GM12878 (cell line): ENCODE data around the gene RBPMS2. TPM values are rescaled to one million over a fixed set of nuclear protein-coding genes. Genes with fewer than 3 reads are reported as not detected.

ENCODE experiments used
- ASH2L ChIP-seq: fragments of 300-600, 200-600 bp; sonication (generic); IDR thresholded peaks from 2 replicates; pipeline ENCODE4 v1.6.1; 2017; ENCODE audit warnings: low read depth, mild to moderate bottlenecking, borderline replicate concordance
- BCL11A ChIP-seq: IDR thresholded peaks from 2 replicates; pipeline ENCODE4 v1.6.1; 2011; ENCODE audit warnings: low read depth, low read length
- BCL3 ChIP-seq: IDR thresholded peaks from 2 replicates; pipeline ENCODE4 v1.6.1; 2011; ENCODE audit warnings: borderline replicate concordance, low read depth, mild to moderate bottlenecking, moderate library complexity, low read length; ENCODE audit not compliant: insufficient read depth, poor library complexity, severe bottlenecking
- BMI1 ChIP-seq: fragments of 450-650 bp; IDR thresholded peaks from 2 replicates; pipeline ENCODE4 v1.6.1; 2016; ENCODE audit warnings: mild to moderate bottlenecking, moderate library complexity, borderline replicate concordance
- CHD1 ChIP-seq: IDR thresholded peaks from 2 replicates; pipeline ENCODE4 v1.6.1; 2012; ENCODE audit warnings: low read depth, low read length, improper control_type of control experiment
- CHD2 ChIP-seq: IDR thresholded peaks from 2 replicates; pipeline ENCODE4 v1.6.1; 2011; ENCODE audit warnings: low read depth, low read length, improper control_type of control experiment, borderline replicate concordance
- CHD4 ChIP-seq: fragments of 200-600 bp; sonication (generic); IDR thresholded peaks from 2 replicates; pipeline ENCODE4 v1.6.1; 2016; ENCODE audit warnings: mild to moderate bottlenecking
- DPF2 ChIP-seq: fragments of 450-650 bp; IDR thresholded peaks from 2 replicates; pipeline ENCODE4 v1.6.1; 2017; ENCODE audit warnings: mild to moderate bottlenecking
- ELK1 ChIP-seq: IDR thresholded peaks from 2 replicates; pipeline ENCODE4 v1.6.1; 2012; ENCODE audit warnings: low read depth, low read length, improper control_type of control experiment
- EP300 ChIP-seq, 2 experiments: fragments of 150-350 bp in 1 of 2; IDR thresholded peaks; 2 replicates each; pipeline ENCODE4 v1.6.1; 2011 to 2012; ENCODE audit warnings: low read depth in 2 of 2, low read length in 2 of 2, borderline replicate concordance in 1 of 2, improper control_type of control experiment in 1 of 2, inconsistent platforms in 1 of 2; ENCODE audit not compliant: control insufficient read depth in 1 of 2
- GATAD2B ChIP-seq: fragments of 450-650 bp; conservative IDR thresholded peaks from 2 replicates; pipeline ENCODE4 v1.6.1; 2017; ENCODE audit warnings: low read depth, mild to moderate bottlenecking, moderate library complexity
- HDGF ChIP-seq: fragments of 450-650 bp; IDR thresholded peaks from 2 replicates; pipeline ENCODE4 v1.6.1; 2016; ENCODE audit warnings: antibody characterized with exemption
- IRF3 ChIP-seq: fragments of 450-650 bp; IDR thresholded peaks from 2 replicates; pipeline ENCODE4 v1.6.1; 2014; ENCODE audit warnings: mild to moderate bottlenecking
- LARP7 ChIP-seq: fragments of 450-650 bp; IDR thresholded peaks from 2 replicates; pipeline ENCODE4 v1.6.1; 2017; ENCODE audit warnings: mild to moderate bottlenecking
- MYC ChIP-seq: IDR thresholded peaks from 2 replicates; pipeline ENCODE4 v1.6.1; 2011; ENCODE audit warnings: mild to moderate bottlenecking, low read length, moderate library complexity, inconsistent platforms; ENCODE audit not compliant: insufficient read depth, insufficient replicate concordance, insufficient read length, severe bottlenecking
- NRF1 ChIP-seq: conservative IDR thresholded peaks from 2 replicates; pipeline ENCODE4 v1.6.1; 2011; ENCODE audit warnings: mild to moderate bottlenecking, low read depth, low read length, improper control_type of control experiment
- POU2F2 ChIP-seq: IDR thresholded peaks from 3 replicates; pipeline ENCODE4 v1.6.1; 2011; ENCODE audit warnings: low read depth, mild to moderate bottlenecking, low read length, borderline replicate concordance
- SMAD5 ChIP-seq: IDR thresholded peaks from 2 replicates; pipeline ENCODE4 v1.6.1; 2016; ENCODE audit warnings: antibody characterized with exemption, low read depth
- SMARCA5 ChIP-seq: fragments of 450-650 bp; IDR thresholded peaks from 2 replicates; pipeline ENCODE4 v1.6.1; 2017; ENCODE audit warnings: mild to moderate bottlenecking
- SREBF1 ChIP-seq: IDR thresholded peaks from 2 replicates; pipeline ENCODE4 v1.6.1; 2012; ENCODE audit warnings: mild to moderate bottlenecking, low read length
- SUZ12 ChIP-seq: fragments of 200-600 bp; sonication (generic); IDR thresholded peaks from one replicate; pipeline ENCODE4 v1.6.1; 2018; ENCODE audit warnings: antibody characterized with exemption, mild to moderate bottlenecking; ENCODE audit not compliant: unreplicated experiment
- TCF7 ChIP-seq: IDR thresholded peaks from 2 replicates; pipeline ENCODE4 v1.6.1; 2014; ENCODE audit warnings: antibody characterized with exemption, borderline replicate concordance
- YBX1 ChIP-seq: fragments of 450-650 bp; IDR thresholded peaks from 2 replicates; pipeline ENCODE4 v1.6.1; 2016; ENCODE audit warnings: antibody characterized with exemption
- ZNF24 ChIP-seq: fragments of 450-650 bp; IDR thresholded peaks from 2 replicates; pipeline ENCODE4 v1.6.1; 2017; ENCODE audit warnings: antibody characterized with exemption, mild to moderate bottlenecking
- ZNF274 ChIP-seq: IDR thresholded peaks from one replicate; pipeline ENCODE4 v1.8.0; 2011; ENCODE audit not compliant: insufficient read length, insufficient read depth
- polyA plus RNA-seq, 11 experiments: library from polyadenylated mRNA; depleted of rRNA in 4 of 11; unstranded in 6 of 11; stranded (reverse) in 5 of 11; fragments of >200 nt; fragmentation: Nextera tagmentation in 4 of 11; fragmentation: Illumina TruSeq in 1 of 11; extraction: Ambion mirVana in 4 of 11; extraction: Trizol in 1 of 11; gene quantifications; 1 replicate in 1 of 11; 2 replicates in 10 of 11; pipeline versions ENCODE4 v1.2.1 to v1.2.3, GENCODE V29; 2011 to 2016; ENCODE audit warnings: inconsistent platforms in 2 of 11, missing spikeins in 2 of 11, low read depth in 1 of 11
- total RNA-seq, 4 experiments: library from RNA; depleted of rRNA in 3 of 4; stranded (reverse); fragments of >200 nt in 3 of 4; fragmentation: Illumina TruSeq in 1 of 4; extraction: Trizol in 1 of 4; gene quantifications; 2 replicates each; pipeline versions ENCODE4 v1.2.1 to v1.2.3, GENCODE V29; 2013 to 2021
- TF ChIP-seq, protein P1 (sequence below): fragments of 450-650 bp; IDR thresholded peaks from 2 replicates; pipeline ENCODE4 v1.6.1; 2016; ENCODE audit warnings: mild to moderate bottlenecking

Gene RBPMS2
- total and polyA plus RNA-seq, 10 of the 15 experiments (the other 5 are each of a cell fraction or from before 2014, with no cell fraction given), result 0.06 to 0.31 (median 0.19) TPM; not detected in 3

DNA sequence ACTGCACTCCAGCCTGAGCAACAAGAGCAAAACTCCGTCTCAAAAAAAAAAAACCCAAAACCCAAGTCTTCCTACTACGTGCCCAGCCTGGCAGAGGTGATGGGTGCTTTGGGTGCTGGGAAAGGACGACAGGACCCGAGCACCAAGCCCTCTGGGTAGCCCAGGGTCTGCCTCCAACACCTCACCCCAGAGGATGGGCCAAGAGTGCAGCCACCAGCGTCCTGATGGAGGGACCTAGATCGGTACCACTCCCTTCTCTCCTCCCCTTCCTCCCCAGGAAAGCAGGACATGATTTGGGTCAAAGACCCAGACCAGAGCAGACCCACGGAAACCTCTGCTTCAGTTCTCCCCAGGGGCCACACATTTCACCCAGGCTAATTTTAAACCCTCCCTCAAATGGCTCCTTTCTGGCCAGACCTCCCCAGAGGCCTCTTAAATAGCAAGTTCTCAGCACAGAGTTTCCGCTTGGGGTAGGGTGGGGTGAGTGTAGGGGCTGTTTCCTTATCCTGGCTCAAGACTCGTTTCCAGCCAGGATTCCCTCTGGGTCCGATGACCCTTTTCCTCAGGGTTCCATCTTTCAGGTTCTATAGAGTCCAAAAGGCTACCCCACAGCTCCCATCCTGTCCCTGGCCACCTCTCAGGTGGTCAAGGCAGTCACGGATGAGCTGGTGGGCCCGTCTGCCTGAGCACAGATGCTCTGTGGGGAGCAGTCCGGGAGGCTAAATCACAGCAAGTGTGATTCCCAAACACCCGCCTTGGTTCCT, 20.5 kb downstream of the RBPMS2 start (continued):
- TF ChIP-seq ELK1, result no peak
- peak; percentile 28; the same call in 1 of the 2 replicates for TF ChIP-seq BCL11A
- no peak for TF ChIP-seq ASH2L
- TF ChIP-seq HDGF, result peak; percentile 44; the same call in 1 of the 2 replicates
- no peak for TF ChIP-seq ZNF274
- no peak for TF ChIP-seq BCL3
- TF ChIP-seq POU2F2, result no peak
- no peak for TF ChIP-seq SMAD5
- TF ChIP-seq ZNF24, result no peak
- TF ChIP-seq GATAD2B, result 0 out of 2 replicates have a peak, but pooled peaks have one; percentile 61
- TF ChIP-seq LARP7, result no peak
- no peak for TF ChIP-seq MYC
- TF ChIP-seq DPF2, result 0 out of 2 replicates have a peak, but pooled peaks have one; percentile 34
- TF ChIP-seq CHD4, result no peak
- TF ChIP-seq SREBF1, result no peak
- no peak for TF ChIP-seq CHD2
- TF ChIP-seq, protein P1, sequence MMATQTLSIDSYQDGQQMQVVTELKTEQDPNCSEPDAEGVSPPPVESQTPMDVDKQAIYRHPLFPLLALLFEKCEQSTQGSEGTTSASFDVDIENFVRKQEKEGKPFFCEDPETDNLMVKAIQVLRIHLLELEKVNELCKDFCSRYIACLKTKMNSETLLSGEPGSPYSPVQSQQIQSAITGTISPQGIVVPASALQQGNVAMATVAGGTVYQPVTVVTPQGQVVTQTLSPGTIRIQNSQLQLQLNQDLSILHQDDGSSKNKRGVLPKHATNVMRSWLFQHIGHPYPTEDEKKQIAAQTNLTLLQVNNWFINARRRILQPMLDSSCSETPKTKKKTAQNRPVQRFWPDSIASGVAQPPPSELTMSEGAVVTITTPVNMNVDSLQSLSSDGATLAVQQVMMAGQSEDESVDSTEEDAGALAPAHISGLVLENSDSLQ, result no peak
- no peak for TF ChIP-seq BMI1
- TF ChIP-seq YBX1, result no peak
- TF ChIP-seq CHD1, result no peak
- TF ChIP-seq IRF3, result no peak
- TF ChIP-seq TCF7, result no peak
- TF ChIP-seq EP300 (IDR thresholded peaks at IDR 0.05; ENCODE audit: borderline replicate concordance in 1 of 2, control insufficient read depth in 1 of 2, low read depth in 2 of 2, low read length in 2 of 2), result no peak
- no peak for TF ChIP-seq SUZ12
- TF ChIP-seq SMARCA5, result no peak
- TF ChIP-seq NRF1, result no peak
